Measurements from ENCODE around the gene SYT15.

- TF ChIP-seq POLR2A (IDR thresholded peaks at IDR 0.05; ENCODE audit: extremely low read depth, insufficient read length) = no peak
- no peak for TF ChIP-seq CTCF (IDR thresholded peaks at IDR 0.05; ENCODE audit: low read depth, low read length)
- no peak for TF ChIP-seq MAX (IDR thresholded peaks at IDR 0.05; ENCODE audit: low read depth, low read length)
- no peak for TF ChIP-seq MYC (IDR thresholded peaks at IDR 0.05; ENCODE audit: low read depth, low read length)
Observed at GRCh38 chr10:46557319-46558121, 21.4 kb upstream of the SYT15 start.

Data from NB4 (cell line).